Stimulated activated CD8-positive, alpha-beta memory T cell treated with anti-CD3 and anti-CD28 coated beads, Interleukin-12 subunit alpha, Interleukin-12 subunit beta, amount 100 ng/mL, for 4 hours (primary cell): ENCODE results near the gene ZNF385B.
"Not testable (repeated sequence)": the region's sequence is repeated elsewhere in the genome, so short reads cannot be mapped to it uniquely, and the experiment has no call there.

Experiments used
- DNase-seq: peaks from one replicate; pipeline ENCODE4 v3.0.0-alpha.2; 2020; ENCODE audit warnings: low read depth

Gene ZNF385B

DNA sequence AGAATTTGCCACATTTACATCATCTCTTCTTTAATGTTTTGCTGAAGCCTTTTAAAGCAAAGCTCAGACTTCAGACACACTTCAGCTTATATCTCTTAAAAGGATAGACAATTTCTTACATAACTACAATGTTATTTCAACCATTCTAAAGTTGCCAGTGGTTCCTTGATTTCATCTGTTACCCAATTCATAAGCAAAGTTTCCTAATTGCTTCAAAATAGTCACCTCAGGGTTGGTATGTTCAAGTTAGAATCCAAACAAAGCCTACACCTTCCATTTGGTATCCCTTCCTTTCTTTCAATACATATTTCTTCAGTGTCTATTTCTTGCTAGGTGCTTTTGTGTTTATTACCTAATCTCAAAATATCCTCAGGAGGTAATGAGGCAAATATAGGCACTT, 60.6 kb downstream of the ZNF385B start:
- no peak for DNase-seq

- DNase-seq = no peak
These were observed 65.0 kb downstream of the ZNF385B start for GRCh38 chr2:179796213-179797007.

GRCh38 chr2:179793902-179794301, 67.5 kb downstream of the ZNF385B start:
- DNase-seq = no peak

DNA sequence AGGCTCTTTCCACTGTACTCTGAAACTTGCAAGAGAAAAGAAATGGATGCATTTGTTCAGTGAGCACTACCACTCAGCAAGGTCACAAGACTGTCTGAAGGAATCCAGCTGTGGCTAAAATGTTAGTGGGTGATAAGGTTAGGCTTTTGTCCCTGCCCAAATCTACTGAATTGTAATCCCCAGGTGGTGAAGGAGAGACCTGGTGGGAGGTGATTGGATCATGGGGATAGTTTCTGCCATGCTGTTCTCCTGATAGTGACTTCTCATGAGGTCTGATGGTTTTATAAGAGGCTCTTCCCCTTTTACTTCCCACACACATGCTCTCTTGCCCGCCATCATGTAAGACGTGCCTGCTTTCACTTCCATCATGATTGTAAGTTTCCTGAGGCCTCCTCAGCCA, 68.2 kb downstream of the ZNF385B start:
- no peak for DNase-seq

DNA sequence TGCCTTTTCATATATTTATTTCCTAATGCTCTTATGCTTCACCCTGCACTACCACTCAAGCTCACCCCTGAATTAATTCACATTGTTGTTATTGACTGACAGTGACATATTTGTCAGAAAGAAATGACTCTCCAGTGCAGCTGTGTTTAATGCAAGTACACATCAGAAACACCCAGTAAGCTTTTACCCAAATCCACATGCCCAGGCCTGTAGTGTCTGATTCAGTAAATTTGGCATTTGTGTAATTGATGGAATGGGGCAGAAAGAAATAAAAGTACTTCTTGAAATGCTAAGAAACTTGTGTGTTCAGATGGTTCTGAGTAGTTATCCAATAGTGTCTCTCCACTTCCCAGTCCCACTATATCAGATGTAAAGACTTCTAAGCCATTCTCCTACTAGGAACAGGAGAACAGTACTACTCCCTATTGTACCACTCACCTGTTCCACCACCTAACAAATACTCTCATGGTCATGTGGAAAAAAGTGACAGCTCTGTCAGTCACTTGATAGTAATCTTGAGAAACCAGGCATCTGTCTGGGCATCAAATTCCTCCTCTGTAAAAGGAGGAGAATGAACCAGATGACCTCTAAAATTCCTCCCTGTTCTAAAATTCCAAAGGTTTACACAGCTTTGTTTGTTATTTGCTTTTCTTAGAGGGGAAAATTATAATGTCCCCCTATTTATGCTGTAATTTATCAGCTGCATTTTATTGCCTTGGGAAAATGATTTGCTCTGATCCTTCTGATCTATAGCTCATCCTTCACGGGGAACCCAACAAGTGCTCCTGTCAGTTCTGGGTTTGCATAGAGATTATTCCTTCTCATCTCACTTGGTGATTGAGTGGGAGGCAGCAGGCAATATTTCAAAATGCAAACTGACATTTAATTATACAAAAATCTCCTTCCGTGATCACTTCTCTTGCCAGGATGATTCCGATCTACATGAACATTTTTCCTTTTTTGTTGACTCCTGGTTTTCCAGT, 70.9 kb downstream of the ZNF385B start:
- DNase-seq = no peak

GRCh38 chr2:179788104-179788503, 73.3 kb downstream of the ZNF385B start:
- DNase-seq = no peak

DNA sequence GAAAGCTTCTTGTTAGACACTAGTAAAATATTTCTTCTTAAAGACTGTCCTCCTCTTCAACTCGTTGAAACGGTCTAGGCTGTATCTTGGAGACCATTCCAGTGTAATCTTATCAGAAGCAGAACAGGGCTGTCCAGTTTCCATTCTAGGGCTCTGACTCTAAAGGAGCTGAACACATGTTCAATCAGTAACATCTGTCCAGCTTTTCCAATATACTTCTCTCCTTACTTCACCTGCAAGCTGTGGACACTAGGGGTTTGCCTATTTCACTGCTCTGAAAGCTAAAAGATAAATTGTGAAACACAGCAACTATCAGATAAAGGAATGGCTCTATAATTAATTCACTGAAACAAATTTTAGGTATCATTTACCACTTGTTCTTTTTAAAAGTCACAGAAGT, 73.8 kb downstream of the ZNF385B start:
- no peak for DNase-seq

DNA sequence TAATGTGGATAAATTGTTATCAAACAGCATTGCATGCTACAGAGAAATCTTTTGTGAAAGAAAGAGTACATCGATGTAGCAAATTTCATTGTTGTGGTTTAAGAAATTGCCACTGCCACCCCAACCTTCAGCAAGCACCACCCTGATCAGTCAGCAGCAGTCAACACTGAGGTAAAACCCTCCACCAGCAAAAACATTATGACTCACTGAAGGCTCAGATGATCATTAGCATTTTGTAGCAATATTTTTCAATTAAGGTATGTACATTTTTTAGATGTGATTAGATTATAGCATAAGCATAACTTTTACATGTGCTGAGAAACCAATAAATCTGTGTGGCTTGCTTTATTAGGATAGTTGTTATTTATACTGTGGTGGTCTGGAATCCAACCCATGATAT, 75.5 kb downstream of the ZNF385B start:
- no peak for DNase-seq

DNA sequence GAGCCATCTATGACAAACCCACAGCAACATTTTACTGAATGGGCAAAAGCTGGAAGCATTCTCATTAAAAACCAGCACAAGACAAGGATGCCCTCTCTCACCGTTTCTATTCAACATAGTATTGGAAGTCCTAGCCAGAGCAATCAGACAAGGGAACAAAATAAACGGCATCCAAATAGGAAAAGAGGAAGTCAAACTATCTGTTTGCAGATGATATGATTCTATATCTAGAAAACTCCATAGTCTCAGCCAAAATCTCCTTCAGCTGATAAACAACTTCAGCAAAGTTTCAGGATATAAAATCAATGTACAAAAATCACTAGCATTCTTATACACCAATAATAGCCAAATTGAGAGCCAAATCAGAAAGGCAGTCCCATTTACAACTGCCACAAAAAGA, 79.1 kb downstream of the ZNF385B start:
- DNase-seq = not testable (repeated sequence)

GRCh38 chr2:179773986-179774385, 87.4 kb downstream of the ZNF385B start:
- DNase-seq = no peak

DNA sequence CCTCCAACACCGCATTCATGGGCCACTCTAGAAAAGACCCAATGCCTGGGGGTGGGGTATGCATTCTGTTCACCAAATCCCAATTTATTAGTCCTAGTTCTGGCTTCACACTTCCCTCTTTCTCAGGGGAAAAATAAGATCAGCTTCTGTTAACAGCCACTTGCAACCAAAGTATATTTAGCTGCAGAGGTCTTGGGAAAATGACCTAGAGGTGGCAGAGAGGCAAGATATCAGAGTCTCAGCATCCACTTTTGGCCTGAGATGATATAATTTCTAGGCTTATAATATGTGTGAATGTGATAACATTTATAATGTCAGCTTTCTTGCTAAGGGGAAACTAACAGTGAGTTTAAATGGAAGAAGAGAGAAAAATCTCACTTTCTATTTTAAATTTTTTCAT, 89.1 kb downstream of the ZNF385B start:
- DNase-seq = no peak

DNA sequence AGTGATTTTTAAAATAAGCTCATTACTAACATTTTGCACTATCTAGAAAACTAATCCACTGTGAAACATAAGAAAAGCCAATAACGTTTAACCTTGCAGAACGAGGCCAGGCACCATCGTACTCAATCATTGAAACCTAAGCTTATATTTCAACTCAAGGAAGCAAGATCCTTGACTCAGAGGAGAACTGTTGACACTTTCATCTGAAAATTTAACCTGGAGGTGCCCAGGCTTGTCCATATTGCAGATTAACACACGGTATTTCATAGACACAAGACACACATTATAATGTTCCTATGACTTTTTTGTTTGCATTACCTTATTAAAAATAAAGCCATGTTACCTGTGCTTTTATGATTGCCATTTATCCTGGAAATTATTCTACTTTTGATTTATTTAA, 89.6 kb downstream of the ZNF385B start:
- no peak for DNase-seq

DNA sequence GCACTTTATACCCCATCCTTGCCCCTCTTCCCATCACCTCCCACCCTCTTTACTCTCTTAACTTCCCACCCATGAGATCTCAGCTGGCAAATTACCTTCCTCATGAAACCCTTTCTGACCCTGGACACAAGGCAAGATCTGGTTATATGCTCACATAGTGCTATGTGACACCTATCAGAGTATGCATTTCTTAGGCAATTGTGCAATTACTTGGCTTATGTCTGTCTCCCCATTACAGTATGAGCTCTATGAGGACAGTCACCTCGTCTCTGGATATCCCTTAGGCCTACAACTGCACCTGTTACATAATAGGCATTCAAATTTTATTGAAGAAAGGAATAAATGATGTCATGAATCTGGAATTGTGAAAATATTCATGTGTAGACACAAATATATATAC, 91.4 kb downstream of the ZNF385B start:
- DNase-seq = no peak

GRCh38 chr2:179769323-179769722, 92.1 kb downstream of the ZNF385B start:
- no peak for DNase-seq

DNA sequence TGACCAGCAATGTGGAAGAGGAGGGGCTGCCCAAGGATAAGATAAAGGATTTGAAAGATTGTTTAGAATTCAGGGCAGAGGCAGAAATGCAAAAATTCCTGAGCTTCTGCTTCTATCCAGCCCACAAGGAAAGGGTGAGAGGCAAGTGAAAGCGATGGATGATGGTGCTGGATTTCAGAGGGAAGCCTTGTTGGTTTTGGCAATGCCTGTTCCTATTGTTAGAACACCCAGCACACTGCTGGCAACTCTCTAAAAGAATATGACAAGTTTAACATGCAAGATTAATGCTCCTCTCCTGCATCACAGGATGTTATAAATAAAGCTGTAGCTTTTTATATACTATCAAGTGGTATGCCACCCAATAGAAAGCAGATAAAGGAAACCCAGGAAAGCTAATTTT, 92.6 kb downstream of the ZNF385B start:
- no peak for DNase-seq

- DNase-seq = no peak
These were observed 95.7 kb downstream of the ZNF385B start for GRCh38 chr2:179765666-179766065.

- DNase-seq = no peak
These were observed 96.7 kb downstream of the ZNF385B start for GRCh38 chr2:179764710-179765109.

GRCh38 chr2:179758636-179759035, 102.8 kb downstream of the ZNF385B start:
- DNase-seq = no peak

- no peak for DNase-seq
These were observed 110.1 kb downstream of the ZNF385B start for GRCh38 chr2:179751163-179751809.

- no peak for DNase-seq
These were observed 112.2 kb downstream of the ZNF385B start for GRCh38 chr2:179749210-179749609.

DNA sequence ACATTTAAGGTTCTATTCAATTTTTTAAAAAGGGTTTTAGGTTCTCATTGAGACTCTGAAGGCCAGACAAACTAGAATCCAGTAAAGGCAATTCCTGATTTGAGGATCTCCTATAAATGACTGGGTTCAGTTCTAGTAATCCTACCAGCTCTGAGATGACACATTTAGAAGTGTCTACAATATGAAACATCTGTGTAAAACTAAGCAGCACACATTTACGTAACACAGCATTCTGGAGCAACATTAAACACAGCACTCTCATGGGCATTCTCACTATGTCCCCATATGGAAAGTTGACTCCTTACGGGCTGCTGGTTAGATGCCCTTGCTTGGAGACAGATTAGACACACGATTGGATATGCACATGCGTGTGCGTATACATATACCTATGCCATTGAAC, 114.4 kb downstream of the ZNF385B start:
- no peak for DNase-seq

DNA sequence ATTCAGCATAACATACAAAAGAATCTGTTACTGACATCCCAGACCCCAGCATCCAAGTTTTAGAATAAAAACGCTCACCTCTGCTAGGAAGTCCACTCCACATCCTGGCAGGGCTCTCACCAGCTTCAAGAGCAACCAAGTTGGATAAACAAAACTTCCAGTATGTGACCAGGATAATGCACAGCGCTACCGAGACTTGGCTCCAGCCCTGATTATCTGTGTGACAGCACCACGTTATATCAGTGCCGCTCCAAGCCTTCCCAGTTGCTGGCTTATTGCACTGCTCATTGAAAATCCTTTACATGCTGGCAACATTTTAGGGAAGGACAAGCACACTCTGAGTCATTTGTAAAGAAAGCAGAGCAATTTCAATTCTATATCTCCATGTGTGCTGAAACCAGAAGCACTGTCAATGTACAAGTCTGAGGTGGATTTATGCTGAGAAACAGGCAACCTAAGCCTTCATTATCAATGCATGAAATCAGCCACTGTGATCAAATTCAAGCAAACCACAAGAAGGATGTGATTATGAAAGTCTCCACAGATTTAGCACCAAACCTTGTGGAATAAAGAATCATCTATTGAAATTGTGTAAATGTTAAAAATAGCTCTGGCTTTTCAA, 115.7 kb downstream of the ZNF385B start:
- DNase-seq = no peak
